H54 (cell line): ENCODE results near the gene FBXO7.

Source experiments
- DNase-seq: peaks from one replicate; pipeline ENCODE4 v3.0.0; 2011; ENCODE audit warnings: low spot score, mixed read lengths; ENCODE audit not compliant: insufficient read length
- FAIRE-seq: peaks from 3 replicates; lab custom pipeline; 2011; peaks lifted over from hg19 to GRCh38; lab: Jason Lieb, UNC
- POLR2A ChIP-seq: IDR thresholded peaks from 2 replicates; pipeline ENCODE4 v1.6.1; 2011; ENCODE audit warnings: low read depth, mild to moderate bottlenecking, low read length

The FBXO7 gene

DNA sequence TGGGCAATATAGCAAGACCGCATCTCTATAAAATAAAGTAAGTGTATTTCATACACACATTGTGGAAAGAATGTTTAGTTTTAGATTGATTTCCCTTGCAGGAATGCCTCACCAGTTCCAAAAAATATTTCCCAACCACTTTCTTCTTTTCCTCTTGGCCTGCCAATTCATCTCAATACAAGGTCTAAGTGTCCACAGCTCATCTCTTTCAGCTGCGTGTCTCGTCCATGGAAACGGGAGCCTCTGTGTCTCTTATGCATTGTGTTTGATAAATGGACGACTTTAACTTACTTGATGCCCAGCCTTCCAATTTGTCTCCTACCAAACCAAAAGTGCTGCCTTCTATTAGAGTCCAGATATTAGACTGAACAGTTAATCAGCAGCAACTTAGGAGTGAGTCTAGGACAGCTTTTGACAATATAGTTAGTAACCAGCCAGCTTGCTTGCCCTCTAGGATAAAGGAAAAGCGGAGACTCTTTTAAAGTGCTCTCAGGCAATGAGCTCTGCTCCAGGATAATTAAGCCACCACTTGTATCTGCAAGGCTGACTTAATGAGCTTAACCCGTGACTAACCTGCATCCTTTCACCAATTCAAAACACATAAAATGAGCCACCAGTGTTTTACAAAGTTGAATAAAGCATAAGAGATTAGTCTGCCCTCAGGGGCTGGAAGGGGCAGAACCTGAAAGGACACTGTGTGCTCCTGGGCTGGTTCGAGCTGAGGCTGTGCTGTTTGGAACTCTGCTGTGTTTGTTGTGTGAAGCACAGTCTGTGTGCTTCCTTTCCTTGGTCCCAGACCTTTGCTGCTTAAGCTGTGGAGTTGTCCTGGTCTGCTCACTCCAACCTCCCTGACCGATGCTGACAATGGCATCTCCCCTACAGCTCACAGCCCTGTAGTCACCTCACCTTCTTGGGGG, 27.5 kb downstream of the FBXO7 start:
- TF ChIP-seq POLR2A: no peak
- FAIRE-seq: no peak
- DNase-seq: no peak

DNA sequence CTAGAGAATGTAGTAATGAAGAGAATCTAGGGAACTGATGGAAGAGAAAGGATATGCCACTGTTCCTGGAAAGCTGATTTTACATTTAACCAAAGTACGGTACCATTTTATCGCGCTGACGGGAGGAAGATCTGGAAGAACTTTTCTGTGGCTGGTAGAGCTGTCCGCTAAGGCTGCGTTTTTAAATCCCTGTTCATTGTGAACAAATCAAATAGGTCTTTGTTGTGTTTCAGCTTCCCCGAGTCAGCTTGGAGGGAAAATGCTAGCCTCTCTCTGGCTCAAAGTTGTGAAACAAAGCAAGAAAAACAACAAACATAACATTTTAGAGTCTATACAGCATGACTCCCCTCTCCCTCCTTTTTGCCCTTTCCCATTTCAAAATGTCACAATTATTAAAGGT, 34.4 kb downstream of the FBXO7 start:
- no peak for TF ChIP-seq POLR2A
- no peak for FAIRE-seq

DNA sequence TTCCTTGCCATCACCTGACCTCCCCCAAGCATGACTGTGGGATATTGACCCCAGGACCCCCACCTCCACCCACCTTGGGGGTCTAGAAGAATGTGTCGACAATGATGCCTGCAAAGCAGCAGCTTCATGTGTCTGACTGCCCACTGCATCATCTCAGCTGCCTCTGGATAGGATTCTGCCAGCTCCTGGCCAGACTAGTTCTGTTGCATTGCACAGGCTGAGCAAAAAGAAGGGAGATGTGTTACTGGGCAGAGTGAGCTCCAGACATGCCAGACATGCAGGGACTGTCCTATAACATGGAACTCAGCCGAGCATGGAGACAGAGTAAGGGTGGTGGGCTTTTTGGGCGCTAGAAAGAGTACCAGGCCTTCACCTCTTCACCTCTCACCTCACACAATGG, 36.7 kb downstream of the FBXO7 start:
- DNase-seq: no peak
- FAIRE-seq: no peak
- TF ChIP-seq POLR2A: no peak

More for the DNA sequence above, 34.4 kb downstream of the FBXO7 start:
- no peak for DNase-seq

DNA sequence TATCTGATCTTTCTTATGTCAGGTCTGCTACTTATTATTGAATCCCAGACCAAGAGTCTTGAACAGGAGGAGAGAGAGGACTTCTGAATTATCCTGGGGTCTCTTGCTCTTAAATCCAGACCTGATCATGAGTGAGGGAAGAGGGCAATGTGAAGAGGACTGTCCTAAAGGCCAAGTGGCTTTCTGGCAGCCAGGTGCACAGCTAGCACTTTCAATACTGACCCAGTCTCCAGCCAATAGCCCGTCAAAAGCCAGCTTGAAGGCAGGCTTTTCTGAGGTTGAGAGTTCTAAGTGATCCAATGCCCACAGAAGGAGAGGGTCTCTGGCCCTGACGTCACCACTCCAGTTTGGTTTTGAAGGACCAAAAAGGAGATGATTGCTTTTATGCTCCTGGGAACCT, 37.2 kb downstream of the FBXO7 start:
- no peak for TF ChIP-seq POLR2A
- DNase-seq (no peak), FAIRE-seq (no peak)

DNA sequence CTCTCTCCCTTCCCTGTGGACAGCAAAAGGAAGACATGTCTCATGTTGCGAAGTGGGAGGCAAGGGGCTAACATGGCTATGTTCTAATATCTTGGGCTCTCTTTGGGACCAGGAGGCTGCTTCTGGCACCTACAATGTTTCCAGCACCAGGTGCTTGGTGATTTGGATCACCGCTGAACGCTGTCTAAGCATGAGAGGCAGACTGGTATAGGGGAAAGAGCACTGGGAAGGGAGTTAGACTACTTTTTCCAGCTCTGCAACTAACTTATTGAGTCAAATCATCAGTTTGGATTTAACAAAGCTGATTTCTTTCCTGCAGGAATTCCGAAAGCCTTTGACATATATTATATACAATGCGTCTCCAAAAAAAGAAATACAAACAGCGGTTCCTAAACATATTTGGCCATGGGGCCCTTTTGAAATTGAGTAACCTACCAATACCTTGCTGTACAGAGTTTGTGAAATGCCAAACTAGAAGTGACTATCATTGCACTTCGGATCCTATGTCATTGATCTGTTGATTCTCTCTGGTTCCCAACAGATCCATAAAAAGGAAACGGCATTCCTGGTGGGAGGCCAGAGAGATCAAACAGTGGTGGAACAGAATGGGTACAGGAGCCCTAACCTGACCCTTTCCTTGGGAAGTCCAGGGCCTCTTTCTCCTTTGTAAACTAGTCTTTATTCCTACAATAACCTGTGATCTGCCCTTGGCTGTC, 37.8 kb downstream of the FBXO7 start:
- FAIRE-seq (no peak), DNase-seq (no peak)
- TF ChIP-seq POLR2A: no peak

DNA sequence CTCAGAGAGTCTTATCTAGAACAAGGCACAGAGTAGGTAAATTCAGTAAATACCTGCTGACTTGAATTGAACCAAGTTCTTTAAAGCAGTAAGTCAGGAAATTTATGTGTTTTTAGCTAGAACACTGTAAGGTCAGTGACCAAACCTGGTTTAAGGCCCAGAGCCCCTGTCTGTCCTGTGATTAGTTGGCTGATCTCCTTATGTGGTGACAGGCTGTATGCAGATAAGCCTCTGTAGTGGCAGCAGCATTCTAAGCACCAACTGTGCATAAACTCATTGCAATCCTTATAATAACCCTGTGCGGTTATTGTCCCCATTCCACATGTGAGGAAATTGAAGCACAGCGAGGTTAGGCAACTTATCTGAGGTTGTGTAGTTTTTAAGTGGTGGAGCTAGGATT, 40.5 kb downstream of the FBXO7 start:
- TF ChIP-seq POLR2A: no peak
- FAIRE-seq (no peak), DNase-seq (no peak)

DNA sequence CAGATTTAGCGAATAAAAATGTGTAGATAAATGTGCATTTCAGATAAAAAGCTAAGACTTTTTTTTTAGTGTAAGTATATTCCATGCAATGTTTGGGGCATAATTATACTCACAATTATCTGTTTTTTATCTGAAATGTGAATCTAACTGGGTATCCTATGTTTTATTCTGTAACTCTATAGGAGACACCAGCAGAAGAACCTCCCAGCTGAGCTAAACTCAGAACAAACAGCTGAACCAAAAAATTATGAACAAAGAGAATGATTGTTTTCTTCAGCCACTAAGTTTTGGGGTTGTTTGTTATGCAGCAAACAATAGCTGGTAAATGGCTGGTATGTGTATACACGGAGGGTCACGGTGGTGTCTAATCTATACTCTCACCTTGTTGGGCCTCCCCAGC, 42.9 kb downstream of the FBXO7 start:
- no peak for TF ChIP-seq POLR2A
- FAIRE-seq (no peak), DNase-seq (no peak)

DNA sequence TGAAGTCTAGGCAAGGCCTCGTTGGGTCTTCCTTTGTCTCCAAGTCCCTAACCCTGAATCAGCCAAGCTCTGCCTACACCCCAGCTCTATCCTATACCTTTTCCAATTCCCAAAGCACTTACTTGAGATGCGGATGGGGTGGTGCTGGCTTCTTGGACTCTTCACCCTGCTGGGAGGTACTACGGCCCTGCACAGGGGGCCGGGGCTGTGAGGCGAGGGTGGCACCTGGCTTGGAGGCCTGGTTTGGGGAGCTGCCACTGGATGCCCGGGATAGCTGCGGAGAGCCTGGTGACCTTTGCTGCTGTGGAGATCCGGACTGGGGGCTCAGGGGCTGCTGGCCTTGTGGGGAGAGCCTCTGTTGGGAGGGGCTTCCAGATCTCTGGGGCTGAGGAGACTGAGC, 43.3 kb downstream of the FBXO7 start:
- DNase-seq: no peak
- TF ChIP-seq POLR2A: no peak
- no peak for FAIRE-seq

DNA sequence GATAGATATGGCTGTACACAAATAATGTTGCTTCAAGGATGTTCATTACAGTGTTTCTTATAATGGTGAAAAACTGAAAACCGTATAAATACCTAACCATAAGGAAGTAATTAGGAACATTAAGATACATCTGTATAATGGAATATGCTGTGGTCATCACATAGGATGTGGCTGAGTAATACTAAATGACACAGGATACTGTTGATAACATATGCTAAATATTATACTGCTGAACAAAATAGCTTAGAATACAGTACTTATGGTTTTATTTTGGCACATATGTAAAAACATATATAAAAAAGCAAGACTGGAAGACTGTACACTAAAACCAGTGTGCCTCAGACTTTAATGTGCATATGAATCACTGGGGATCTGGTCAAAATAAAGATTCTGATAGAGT, 43.8 kb downstream of the FBXO7 start:
- TF ChIP-seq POLR2A: no peak
- DNase-seq: no peak
- no peak for FAIRE-seq

DNA sequence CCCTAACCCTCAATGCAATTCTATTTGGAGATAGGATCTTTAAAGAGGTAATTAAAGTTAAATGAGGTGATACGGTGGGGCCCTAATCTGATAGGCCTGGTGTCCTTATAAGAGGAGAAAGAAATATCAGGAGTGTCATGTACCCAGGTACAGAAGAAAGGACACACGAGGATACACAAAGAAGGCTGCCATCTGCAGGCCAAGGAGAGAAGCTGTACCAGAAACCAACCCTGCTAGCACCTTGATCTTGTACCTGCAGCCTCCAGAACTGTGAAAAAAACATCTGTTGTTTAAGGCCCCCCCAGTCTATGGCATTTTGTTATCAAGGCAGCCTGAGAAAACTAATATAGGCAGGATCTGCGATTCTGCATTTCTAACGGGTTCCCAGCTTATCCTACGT, 44.2 kb downstream of the FBXO7 start:
- DNase-seq (no peak), FAIRE-seq (no peak)
- TF ChIP-seq POLR2A: no peak

DNA sequence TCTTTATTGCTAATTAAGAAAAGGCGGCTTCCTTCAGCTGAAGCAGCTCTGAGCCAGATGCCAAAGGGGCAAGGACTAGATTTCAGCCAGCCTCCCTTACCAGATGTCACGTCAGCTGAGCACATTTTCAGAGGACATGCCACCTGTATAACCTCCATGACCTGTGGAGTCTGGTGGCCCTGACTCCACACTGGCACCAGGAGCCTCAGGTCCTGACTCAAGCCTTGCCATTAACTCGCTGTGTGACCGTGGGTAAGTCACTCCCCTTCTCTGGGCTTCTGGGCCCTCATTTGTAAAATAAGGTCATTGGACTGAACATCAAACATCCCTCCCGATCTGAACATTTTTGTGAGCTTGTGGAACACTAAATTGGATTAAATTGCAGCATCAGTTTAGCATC, 46.0 kb downstream of the FBXO7 start:
- DNase-seq (no peak), FAIRE-seq (no peak)
- TF ChIP-seq POLR2A: no peak

DNA sequence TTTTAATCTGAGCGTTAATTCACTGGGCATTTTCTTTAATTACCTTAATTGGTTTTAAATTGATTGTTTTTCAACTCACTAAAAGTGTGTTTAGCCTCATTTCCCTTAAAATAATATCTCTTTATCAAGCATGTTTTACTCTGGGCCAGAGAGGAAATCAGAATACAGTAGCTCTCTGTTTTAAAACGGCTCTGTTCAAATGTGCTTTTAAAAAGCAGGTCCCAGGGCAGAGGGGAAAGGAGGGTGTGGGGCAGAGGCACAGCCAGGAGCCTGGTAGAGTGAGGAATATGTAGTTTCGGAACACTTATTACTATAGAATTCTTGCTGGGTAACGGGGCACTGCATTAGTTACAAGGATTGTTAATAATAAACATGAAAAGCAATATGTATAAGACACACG, 47.6 kb downstream of the FBXO7 start:
- TF ChIP-seq POLR2A: no peak
- no peak for FAIRE-seq
- no peak for DNase-seq

DNA sequence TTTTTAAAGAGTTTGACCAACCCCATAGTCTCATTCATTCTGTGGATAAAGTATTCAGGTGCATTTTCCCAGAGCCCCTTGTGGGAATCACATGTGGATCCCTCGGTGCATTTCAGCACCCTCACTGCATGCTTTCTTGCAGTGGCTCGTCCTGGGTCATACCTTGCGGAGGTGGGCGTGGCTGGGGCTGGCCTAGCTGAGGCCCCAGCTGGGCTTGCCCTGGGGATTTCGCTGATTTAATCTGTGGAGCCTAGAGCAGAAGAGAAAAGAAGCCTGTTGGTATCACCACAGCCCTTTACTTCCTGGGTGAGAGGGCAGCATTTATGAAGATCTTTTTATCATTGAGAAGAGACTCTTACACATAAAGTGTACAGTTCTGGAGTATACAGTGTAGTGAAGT, 53.1 kb downstream of the FBXO7 start:
- FAIRE-seq (no peak), DNase-seq (no peak)
- no peak for TF ChIP-seq POLR2A

DNA sequence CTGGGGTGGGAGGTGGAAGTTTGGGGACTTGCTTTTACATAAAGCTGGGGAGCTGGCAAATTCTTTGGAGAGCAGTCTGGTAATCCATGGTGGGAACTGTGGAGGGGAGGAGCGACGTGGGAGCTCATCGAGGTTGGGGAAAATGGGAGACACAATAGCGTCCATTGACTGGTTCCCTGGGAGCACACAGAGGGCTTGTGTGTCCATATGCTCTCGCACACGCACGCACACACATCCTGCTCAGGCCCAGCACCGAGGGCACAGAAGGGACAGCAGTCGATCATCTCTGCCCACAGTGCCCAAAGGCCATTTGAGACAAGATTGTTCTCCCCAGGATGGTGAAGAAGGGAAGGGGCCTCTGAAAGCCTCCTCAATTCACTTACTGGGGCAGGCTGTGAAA, 53.7 kb downstream of the FBXO7 start:
- no peak for TF ChIP-seq POLR2A
- DNase-seq (no peak), FAIRE-seq (no peak)
